CD1c-positive myeloid dendritic cell (primary cell): Measurements from ENCODE around the gene TXNRD2.

ENCODE experiments used
- DNase-seq: peaks from one replicate; pipeline ENCODE4 v3.0.0-alpha.2; 2016; ENCODE audit errors: extremely low spot score

TXNRD2 gene

GRCh38 chr22:19966908-19967750 is 25.5 kb upstream of the TXNRD2 start:
- no peak for DNase-seq

GRCh38 chr22:19965771-19966709 is 24.4 kb upstream of the TXNRD2 start:
- peak; percentile 9 for DNase-seq

GRCh38 chr22:19964701-19965386 is 23.2 kb upstream of the TXNRD2 start:
- DNase-seq: no peak

GRCh38 chr22:19963863-19964642 is 22.4 kb upstream of the TXNRD2 start:
- DNase-seq: no peak

- DNase-seq: peak; percentile 68
Observed at GRCh38 chr22:19962909-19963806, 21.5 kb upstream of the TXNRD2 start.

GRCh38 chr22:19962246-19962908 is 20.8 kb upstream of the TXNRD2 start:
- peak; percentile 55 for DNase-seq

- no peak for DNase-seq
Observed at GRCh38 chr22:19961868-19962245, 20.2 kb upstream of the TXNRD2 start.

GRCh38 chr22:19961201-19961580 is 19.6 kb upstream of the TXNRD2 start:
- DNase-seq: no peak

GRCh38 chr22:19960491-19961200 is 19.0 kb upstream of the TXNRD2 start:
- DNase-seq: no peak

GRCh38 chr22:19959587-19960490 is 18.2 kb upstream of the TXNRD2 start:
- DNase-seq: no peak

- no peak for DNase-seq
Observed at GRCh38 chr22:19959043-19959586, 17.5 kb upstream of the TXNRD2 start.

- DNase-seq: no peak
Observed at GRCh38 chr22:19958083-19959042, 16.7 kb upstream of the TXNRD2 start.

GRCh38 chr22:19957445-19957844 is 15.8 kb upstream of the TXNRD2 start:
- no peak for DNase-seq

GRCh38 chr22:19955241-19956128 is 13.9 kb upstream of the TXNRD2 start:
- DNase-seq: no peak

GRCh38 chr22:19951346-19951745 is 9.7 kb upstream of the TXNRD2 start:
- no peak for DNase-seq
